ENCODE measurements around the gene TUBA4B. TPM values are rescaled to one million over a fixed set of nuclear protein-coding genes. Genes with fewer than 3 reads are reported as not detected.
A peak's percentile ranks its signal among the peaks of the same experiment; 100 is the strongest.

Gene TUBA4B
- total RNA-seq, 1 donor from 2014 or later, result not detected

- Mint-ChIP-seq H3K4me1 (ENCODE audit: low read depth) (peaks cover 18% of the 10 kb centered on the region), H3K4me3 (ENCODE audit: low read depth) (no peak overlapping the region), H3K27me3 (ENCODE audit: low read depth) (no peaks in the 10 kb centered on the region), H3K36me3 (ENCODE audit: low read depth) (peaks cover 68% of the 10 kb centered on the region), H3K9me3 (no peaks in the 10 kb centered on the region), H3K27ac (no peak overlapping the region)
- DNase-seq (ENCODE audit: low spot score), result no peak
- intact Hi-C loops (cut with micrococcal nuclease), result no loop called here
Measured at GRCh38 chr2:219223831-219224610, 29.0 kb upstream of the TUBA4B start.

GRCh38 chr2:219225350-219225749, 27.7 kb upstream of the TUBA4B start:
- no peak overlapping the region for H3K4me3 Mint-ChIP-seq (ENCODE audit: low read depth)
- H3K4me1 Mint-ChIP-seq (ENCODE audit: low read depth), result peaks cover 16% of the 10 kb centered on the region
- intact Hi-C loops (cut with micrococcal nuclease), result no loop called here
- peaks cover 63% of the 10 kb centered on the region for H3K36me3 Mint-ChIP-seq (ENCODE audit: low read depth)
- DNase-seq (ENCODE audit: low spot score), result no peak
- H3K27me3 Mint-ChIP-seq (ENCODE audit: low read depth), result no peaks in the 10 kb centered on the region
- no peaks in the 10 kb centered on the region for H3K9me3 Mint-ChIP-seq
- no peak overlapping the region for H3K27ac Mint-ChIP-seq

GRCh38 chr2:219228041-219228910, 24.8 kb upstream of the TUBA4B start:
- peaks cover 63% of the 10 kb centered on the region for H3K36me3 Mint-ChIP-seq (ENCODE audit: low read depth)
- peaks cover 31% of the 10 kb centered on the region for H3K4me1 Mint-ChIP-seq (ENCODE audit: low read depth)
- H3K27me3 Mint-ChIP-seq (ENCODE audit: low read depth), result no peaks in the 10 kb centered on the region
- DNase-seq (ENCODE audit: low spot score), result no peak
- peak overlapping the region; percentile 60 for H3K27ac Mint-ChIP-seq
- peak overlapping the region; percentile 83 for H3K4me3 Mint-ChIP-seq (ENCODE audit: low read depth)
- intact Hi-C loops (cut with micrococcal nuclease), result no loop called here
- no peaks in the 10 kb centered on the region for H3K9me3 Mint-ChIP-seq

GRCh38 chr2:219228911-219229304, 24.1 kb upstream of the TUBA4B start:
- Mint-ChIP-seq H3K4me1 (ENCODE audit: low read depth) (peaks cover 33% of the 10 kb centered on the region), H3K36me3 (ENCODE audit: low read depth) (peaks cover 63% of the 10 kb centered on the region), H3K4me3 (ENCODE audit: low read depth) (peak overlapping the region; percentile 83), H3K27ac (peak overlapping the region; percentile 60), H3K27me3 (ENCODE audit: low read depth) (no peaks in the 10 kb centered on the region), H3K9me3 (no peaks in the 10 kb centered on the region)
- intact Hi-C loops (cut with micrococcal nuclease), result loop anchor here (1.0 kb wide), 8 partner anchors 10 to 69 kb away; partner anchors contain the start of genes DNAJB2, GLB1L, NHEJ1 and RETREG2
- DNase-seq (ENCODE audit: low spot score), result no peak

- Mint-ChIP-seq H3K9me3 (no peaks in the 10 kb centered on the region), H3K36me3 (ENCODE audit: low read depth) (peaks cover 63% of the 10 kb centered on the region), H3K4me3 (ENCODE audit: low read depth) (peak within 1 kb of the TSS; percentile 97), H3K4me1 (ENCODE audit: low read depth) (peaks cover 33% of the 10 kb centered on the region), H3K27me3 (ENCODE audit: low read depth) (no peaks in the 10 kb centered on the region), H3K27ac (peak within 1 kb of the TSS; percentile 99)
- peak; percentile 99 for DNase-seq (ENCODE audit: low spot score)
- intact Hi-C loops (cut with micrococcal nuclease), result loop anchor here (1.0 kb wide), 8 partner anchors 10 to 69 kb away; partner anchors contain the start of genes DNAJB2, GLB1L, NHEJ1 and RETREG2
Measured at GRCh38 chr2:219229305-219230058, 23.6 kb upstream of the TUBA4B start, which contains the start of the genes ANKZF1 and ATG9A. ANKZF1 (plus strand) TSS chr2:219229806; CDS start chr2:219230258, 452 bp downstream. ATG9A (minus strand) TSS chr2:219229636; CDS start chr2:219228024, 1,612 bp downstream.

- intact Hi-C loops (cut with micrococcal nuclease), result no loop called here
- Mint-ChIP-seq H3K4me1 (ENCODE audit: low read depth) (peaks cover 33% of the 10 kb centered on the region), H3K9me3 (no peaks in the 10 kb centered on the region), H3K36me3 (ENCODE audit: low read depth) (peaks cover 62% of the 10 kb centered on the region), H3K27ac (peak overlapping the region; percentile 99), H3K4me3 (ENCODE audit: low read depth) (peak overlapping the region; percentile 97), H3K27me3 (ENCODE audit: low read depth) (no peaks in the 10 kb centered on the region)
- DNase-seq (ENCODE audit: low spot score), result no peak
Measured at GRCh38 chr2:219230059-219230540, 22.9 kb upstream of the TUBA4B start.

GRCh38 chr2:219234331-219234730, 18.7 kb upstream of the TUBA4B start:
- H3K4me1 Mint-ChIP-seq (ENCODE audit: low read depth), result peaks cover 19% of the 10 kb centered on the region
- intact Hi-C loops (cut with micrococcal nuclease), result no loop called here
- peaks cover 79% of the 10 kb centered on the region for H3K36me3 Mint-ChIP-seq (ENCODE audit: low read depth)
- no peaks in the 10 kb centered on the region for H3K27me3 Mint-ChIP-seq (ENCODE audit: low read depth)
- no peaks in the 10 kb centered on the region for H3K9me3 Mint-ChIP-seq
- H3K27ac Mint-ChIP-seq, result no peak overlapping the region
- DNase-seq (ENCODE audit: low spot score), result no peak
- H3K4me3 Mint-ChIP-seq (ENCODE audit: low read depth), result no peak overlapping the region

- Mint-ChIP-seq H3K9me3 (no peaks in the 10 kb centered on the region), H3K36me3 (ENCODE audit: low read depth) (peaks cover 34% of the 10 kb centered on the region), H3K27me3 (ENCODE audit: low read depth) (no peaks in the 10 kb centered on the region), H3K4me3 (ENCODE audit: low read depth) (peak overlapping the region; percentile 33), H3K27ac (no peak overlapping the region), H3K4me1 (ENCODE audit: low read depth) (peaks cover 31% of the 10 kb centered on the region)
- intact Hi-C loops (cut with micrococcal nuclease), result no loop called here
- no peak for DNase-seq (ENCODE audit: low spot score)
Measured at GRCh38 chr2:219243291-219243761, 9.7 kb upstream of the TUBA4B start.

GRCh38 chr2:219244789-219245147, 8.3 kb upstream of the TUBA4B start:
- no peak for DNase-seq (ENCODE audit: low spot score)
- Mint-ChIP-seq H3K27ac (peak overlapping the region; percentile 97), H3K27me3 (ENCODE audit: low read depth) (no peaks in the 10 kb centered on the region), H3K4me3 (ENCODE audit: low read depth) (peak overlapping the region; percentile 96), H3K36me3 (ENCODE audit: low read depth) (peaks cover 42% of the 10 kb centered on the region), H3K9me3 (no peaks in the 10 kb centered on the region), H3K4me1 (ENCODE audit: low read depth) (peaks cover 45% of the 10 kb centered on the region)
- intact Hi-C loops (cut with micrococcal nuclease), result loop anchor here (1.0 kb wide), 3 partner anchors 9 to 67 kb away; partner anchors contain the start of genes ANKZF1, ATG9A, TUBA4A and TUBA4B

- no peaks in the 10 kb centered on the region for H3K27me3 Mint-ChIP-seq (ENCODE audit: low read depth)
Measured at GRCh38 chr2:219245148-219245898, 7.7 kb upstream of the TUBA4B start, which contains the start of the genes GLB1L and STK16. GLB1L (minus strand) TSS chr2:219245444; CDS start chr2:219243573, 1,871 bp downstream. STK16 (plus strand) TSS chr2:219245479; CDS start chr2:219246000, 521 bp downstream.

GRCh38 chr2:219245899-219246230, 7.2 kb upstream of the TUBA4B start:
- H3K9me3 Mint-ChIP-seq, result no peaks in the 10 kb centered on the region
- H3K27me3 Mint-ChIP-seq (ENCODE audit: low read depth), result no peaks in the 10 kb centered on the region
- H3K4me1 Mint-ChIP-seq (ENCODE audit: low read depth), result peaks cover 56% of the 10 kb centered on the region
- peaks cover 50% of the 10 kb centered on the region for H3K36me3 Mint-ChIP-seq (ENCODE audit: low read depth)
- intact Hi-C loops (cut with micrococcal nuclease), result loop anchor here (1.0 to 2.0 kb wide), 4 partner anchors 7 to 69 kb away; partner anchors contain the start of genes ANKZF1, ATG9A, TUBA4A and TUBA4B
- H3K27ac Mint-ChIP-seq, result peak overlapping the region; percentile 97
- H3K4me3 Mint-ChIP-seq (ENCODE audit: low read depth), result peak overlapping the region; percentile 96
- no peak for DNase-seq (ENCODE audit: low spot score)

More at GRCh38 chr2:219245148-219245898, 7.7 kb upstream of the TUBA4B start, which contains the start of the genes GLB1L and STK16:
- Mint-ChIP-seq H3K4me1 (ENCODE audit: low read depth) (peaks cover 50% of the 10 kb centered on the region), H3K4me3 (ENCODE audit: low read depth) (peak within 1 kb of the TSS; percentile 96), H3K36me3 (ENCODE audit: low read depth) (peaks cover 45% of the 10 kb centered on the region), H3K27ac (peak within 1 kb of the TSS; percentile 97), H3K9me3 (no peaks in the 10 kb centered on the region)
- peak; percentile 88 for DNase-seq (ENCODE audit: low spot score)
- intact Hi-C loops (cut with micrococcal nuclease), result loop anchor here (1.0 kb wide), 3 partner anchors 8 to 68 kb away; partner anchors contain the start of genes ANKZF1, ATG9A, TUBA4A and TUBA4B
